Measurements from ENCODE around the gene HOXC11.
A peak's percentile ranks its signal among the peaks of the same experiment; 100 is the strongest.

HOXC11 gene

DNA sequence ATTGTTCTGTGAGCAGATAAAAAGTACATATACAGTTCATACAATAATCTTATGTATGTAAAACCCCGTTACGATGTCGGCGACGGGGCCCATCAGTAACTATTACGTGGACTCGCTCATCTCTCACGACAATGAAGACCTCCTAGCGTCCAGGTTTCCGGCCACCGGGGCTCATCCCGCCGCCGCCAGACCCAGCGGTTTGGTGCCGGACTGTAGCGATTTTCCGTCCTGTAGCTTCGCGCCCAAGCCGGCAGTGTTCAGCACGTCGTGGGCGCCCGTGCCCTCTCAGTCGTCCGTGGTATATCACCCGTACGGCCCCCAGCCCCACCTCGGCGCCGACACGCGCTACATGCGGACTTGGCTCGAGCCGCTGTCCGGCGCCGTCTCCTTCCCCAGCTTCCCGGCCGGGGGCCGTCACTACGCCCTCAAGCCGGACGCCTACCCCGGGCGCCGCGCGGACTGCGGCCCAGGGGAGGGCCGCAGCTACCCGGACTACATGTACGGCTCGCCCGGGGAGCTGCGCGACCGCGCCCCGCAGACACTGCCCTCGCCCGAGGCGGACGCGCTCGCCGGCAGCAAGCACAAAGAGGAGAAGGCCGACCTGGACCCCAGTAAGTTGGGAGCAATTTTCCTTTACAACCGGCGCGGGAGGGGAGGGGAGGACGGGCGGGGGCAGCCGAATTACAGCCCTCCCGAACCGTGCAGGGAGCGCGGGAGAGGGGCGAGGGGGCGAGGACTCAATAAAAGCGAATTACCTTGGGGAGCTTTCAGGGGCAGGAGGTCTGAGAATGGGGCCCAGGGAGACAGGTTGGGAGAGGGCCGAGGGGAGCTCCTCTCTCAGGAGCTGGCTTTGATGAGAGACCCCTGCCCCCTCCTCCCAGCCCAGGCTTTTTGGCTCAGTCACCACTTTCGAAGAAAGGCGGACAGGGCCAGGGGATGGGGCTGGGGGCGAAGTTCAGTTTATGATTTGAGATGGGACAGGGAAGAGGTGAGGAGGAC is 27.5 kb downstream of the HOXC11 start, which contains the start of gene HOXC9:
HOXC9 (plus strand) TSS at position 46 of the 999 bp plus-strand sequence; CDS start at position 74, 28 bp downstream.
- DNase-seq, result no peak

DNA sequence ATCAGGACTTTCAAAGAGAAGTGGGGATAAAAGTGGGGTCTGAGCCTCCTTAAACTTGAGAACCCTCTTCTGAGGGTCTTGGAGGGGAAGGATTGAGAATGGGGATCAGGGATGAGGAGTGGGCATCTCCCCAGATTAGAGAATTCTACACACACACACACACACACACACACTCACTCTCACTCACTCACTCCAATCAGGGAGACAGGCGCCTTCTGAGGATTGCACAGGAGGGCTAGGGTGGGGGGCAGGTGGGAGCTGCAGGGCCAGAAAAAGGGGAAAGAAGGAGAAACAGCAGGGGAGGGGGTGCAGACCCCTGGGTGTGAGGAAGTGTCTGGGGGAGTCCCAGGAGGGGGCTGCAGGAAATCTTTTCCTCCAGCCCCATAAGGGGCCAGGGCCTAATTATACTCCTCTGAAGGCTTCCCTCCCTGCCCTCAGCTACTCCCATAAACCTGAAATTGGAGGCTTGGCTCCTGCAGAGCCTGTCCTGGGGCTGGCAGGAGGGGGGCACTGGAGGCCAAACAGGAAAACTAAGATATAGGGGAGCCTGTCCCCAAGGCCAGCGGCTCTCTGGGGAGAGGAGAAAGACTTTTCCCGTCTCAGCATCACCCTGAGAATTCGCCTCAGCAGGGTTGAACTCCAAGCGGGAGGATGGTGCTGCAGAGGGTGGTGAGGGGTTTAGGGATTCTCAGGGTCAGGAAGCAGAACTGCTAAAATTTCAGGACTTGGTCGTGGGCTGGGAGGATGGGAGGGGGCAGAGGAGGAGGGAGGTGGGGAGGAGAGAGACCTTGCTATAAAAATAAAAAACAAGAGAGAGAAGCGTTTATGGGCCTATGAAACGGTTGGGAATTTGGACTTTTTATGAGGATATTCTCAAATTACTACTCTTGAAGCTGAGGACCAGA is 28.6 kb downstream of the HOXC11 start:
- DNase-seq, result no peak

DNA sequence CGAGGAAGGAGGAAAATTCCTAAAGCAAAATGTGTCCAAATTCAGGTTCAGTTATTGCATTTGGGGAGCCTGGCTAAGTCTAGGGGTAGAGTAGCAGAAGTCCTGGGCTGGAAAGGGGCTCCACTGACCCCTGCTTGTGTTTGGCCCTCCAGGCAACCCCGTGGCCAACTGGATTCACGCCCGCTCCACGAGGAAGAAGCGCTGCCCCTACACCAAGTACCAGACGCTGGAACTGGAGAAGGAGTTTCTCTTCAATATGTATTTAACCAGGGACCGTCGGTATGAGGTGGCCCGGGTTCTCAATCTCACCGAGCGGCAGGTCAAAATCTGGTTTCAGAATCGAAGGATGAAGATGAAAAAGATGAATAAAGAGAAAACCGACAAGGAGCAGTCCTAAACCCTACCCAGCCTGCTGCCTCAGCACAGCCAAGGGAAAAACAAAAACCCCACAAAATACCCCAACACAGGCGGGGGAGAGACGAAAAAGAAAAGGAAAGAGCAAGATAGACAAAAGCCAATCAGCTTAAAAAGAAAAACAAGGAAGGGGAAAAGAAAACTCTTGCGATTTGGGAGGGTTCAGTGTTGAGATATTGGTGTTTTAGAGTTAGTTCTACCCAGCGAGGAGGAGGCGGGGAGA is 29.5 kb downstream of the HOXC11 start:
- no peak for DNase-seq

DNA sequence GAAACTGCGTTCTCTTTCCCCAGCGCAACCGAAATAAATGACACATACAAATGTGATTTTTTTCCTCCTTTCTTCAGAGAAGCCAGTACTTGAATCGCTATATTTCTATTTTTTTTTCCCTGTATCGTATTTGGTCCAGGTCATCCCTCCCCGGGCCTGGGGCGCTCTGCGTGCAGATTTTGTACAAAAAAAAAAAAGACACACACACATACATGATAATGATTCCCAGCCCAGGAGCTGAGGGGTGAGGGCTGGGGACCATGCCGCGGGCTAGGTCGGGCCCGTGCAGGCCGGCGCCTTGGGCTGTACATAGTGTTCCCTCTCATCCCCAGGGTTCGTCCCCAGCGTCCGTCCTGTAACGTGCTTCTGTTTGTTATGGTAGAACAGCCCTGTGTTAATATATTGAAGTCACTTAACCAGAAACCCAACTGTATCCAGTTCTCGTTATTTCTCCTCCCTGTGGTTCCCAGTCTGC is 30.0 kb downstream of the HOXC11 start:
- no peak for DNase-seq

DNA sequence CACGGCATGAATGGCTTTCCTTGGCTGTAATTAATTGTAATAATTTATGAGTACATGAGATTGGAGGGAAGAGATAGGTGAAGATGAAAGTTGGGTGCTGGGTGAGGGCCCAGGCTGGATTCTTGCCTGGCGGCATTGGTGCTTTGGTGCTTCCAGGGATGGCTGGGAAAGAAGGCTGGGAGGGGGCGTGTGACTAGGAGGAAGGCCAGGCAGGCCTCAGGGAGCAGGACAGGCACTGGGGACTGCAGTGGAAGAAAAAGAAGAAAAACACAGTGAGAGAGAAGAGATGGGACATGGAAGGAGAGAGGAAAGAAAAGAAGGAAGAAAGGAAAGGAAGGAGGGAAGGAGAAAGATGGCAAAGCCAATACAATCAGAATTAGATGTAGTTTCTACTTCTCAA is 30.7 kb downstream of the HOXC11 start:
- no peak for DNase-seq

DNA sequence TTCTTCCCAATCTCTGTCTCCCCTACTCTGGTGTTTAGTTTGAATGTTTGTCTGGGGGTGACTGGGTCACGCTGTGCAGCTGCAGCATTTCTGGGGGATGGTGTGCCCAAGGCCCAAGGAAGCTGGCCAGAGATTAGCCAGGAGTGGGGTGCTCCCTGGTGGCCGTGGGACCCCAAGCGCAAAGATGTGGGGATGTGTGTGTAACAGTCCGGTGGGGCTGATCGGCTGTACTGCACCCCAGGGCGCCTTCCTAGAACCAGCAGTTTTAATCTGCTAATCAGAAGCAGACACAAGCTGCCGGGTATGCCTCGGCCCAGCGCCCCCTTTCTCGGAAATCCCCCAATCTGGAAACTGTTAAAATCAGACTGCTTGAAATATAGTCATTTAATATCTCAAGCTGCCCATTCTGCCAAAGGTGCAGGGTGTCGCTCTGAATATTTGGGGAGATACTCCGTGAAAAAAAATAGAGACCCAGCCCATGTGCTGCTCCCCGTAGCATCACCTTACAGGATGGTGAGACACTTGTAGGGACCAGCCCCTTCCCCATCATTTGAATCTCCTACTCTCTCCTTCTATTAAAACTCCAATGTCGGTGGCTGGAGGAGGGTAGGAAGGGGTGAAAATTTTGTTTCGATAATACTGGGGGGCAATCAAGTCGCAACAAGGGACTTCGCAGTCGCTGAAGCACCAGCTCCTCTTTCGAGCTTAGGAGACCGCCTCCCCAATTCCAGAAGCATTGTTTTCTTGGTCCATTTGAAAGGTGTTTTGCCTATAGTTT is 31.3 kb downstream of the HOXC11 start:
- DNase-seq, result no peak

DNA sequence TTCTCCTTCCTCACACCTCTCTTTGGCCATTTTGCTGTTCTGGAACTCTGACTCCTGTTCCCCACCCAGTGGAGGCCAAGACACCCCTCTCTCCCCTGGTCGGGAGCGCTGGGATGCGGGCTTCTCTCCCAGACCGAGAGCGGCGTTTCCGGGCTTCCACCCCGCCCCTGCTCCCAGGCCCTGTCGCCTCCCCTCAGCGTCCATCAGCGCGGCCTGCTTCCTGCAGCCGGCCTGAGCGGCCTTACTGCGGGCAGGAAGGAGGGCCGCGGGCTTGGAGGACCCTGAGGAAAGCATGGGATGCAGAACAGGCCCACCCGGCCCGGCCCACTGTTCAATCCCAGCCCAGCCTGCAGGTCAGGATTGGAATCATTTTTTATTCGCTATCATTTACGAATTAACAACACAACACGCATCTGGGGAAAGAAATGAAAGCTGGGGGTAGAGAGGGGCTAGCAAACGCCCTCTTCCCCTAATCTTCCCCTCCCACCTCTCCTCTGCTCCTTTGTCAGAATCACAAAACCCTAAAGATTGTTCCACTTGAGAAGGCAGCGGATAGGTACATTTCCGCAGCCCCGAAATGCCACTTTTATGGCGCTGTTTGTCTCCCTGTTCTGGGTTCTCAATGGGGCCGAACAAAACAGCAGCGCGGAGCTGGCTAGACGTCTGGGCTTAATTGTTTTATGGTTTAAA is 32.1 kb downstream of the HOXC11 start:
- DNase-seq, result no peak

DNA sequence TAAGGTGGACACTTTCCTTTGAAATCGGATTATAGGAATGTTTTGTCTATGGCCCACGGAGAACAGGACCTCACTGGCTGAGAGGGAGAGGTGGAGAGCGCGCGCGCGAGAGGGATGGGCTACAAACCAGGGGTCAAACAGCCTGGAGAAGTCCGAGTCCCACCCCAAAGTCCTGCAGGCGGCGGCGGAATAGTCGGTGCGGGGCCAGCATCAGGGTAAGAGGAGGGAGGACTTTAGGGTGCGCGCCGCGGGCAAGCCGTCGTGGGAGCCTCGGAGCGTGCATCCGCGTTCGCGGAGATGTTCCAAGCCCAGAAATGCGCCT is 32.6 kb downstream of the HOXC11 start:
- no peak for DNase-seq

DNA sequence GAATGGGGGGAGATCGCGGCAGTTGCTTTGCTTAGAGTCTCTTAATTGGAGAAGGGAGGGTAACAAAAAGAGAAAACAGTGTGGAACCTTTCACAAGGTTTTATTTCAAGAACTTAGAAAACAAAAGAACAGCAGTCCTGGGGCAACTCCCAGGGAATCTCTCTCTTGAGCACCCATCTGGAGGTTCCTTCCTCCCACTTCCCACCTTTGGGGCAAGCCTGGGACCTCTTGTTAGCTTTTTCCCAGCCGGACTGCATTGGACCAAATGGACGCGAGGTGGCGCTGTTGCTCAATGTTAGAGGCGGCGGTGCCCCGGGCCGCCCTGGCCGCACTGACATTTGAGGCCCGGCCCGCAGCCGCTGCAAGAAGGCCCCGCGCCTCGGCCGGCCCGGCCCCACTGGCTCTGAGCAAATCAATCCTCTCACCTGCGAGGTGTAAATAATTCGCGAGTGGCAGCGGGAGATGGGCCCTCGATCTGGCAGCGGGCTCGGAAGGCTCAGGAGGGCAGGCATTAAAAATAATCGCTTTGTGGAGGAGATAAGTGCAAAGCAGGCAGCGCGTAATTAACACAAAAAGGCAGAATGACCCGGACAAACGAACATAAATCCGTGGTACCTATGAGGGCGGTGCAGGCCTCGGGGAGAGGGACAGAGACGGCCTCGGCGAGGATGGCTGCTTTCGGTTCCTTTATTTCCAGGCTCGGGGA is 33.1 kb downstream of the HOXC11 start:
- DNase-seq, result peak; percentile 35

DNA sequence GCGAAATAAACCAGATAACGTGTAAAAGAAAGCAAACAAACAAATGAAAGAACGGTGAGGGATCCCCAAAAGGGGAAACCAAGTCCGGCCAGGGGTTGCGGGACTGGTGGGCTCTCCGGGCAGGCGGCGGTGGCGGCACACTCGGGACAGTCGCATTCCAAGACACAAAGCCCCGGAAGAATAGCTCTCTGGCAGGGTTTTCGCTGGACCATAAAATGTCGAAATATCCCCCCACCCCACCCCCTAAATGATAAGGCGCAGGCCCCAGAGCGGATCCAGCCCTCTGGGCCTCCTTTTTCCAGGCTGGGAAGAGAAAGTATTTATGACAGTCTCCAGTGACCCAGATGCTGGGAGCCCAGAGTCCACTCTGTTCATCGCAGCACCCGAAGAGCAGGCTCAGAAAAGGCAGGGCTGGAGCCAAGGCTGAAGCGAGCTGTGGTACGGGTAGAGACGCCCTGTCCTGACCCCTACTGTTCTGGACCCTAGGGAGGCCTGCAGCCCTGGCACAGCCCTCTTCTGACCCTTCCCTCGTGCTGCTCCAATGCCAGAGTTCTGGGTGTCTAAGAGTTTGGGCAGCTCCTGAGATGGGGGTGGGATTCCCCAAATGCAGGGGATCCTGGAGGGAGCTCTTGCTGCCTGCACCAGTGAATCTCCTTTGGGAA is 33.8 kb downstream of the HOXC11 start:
- DNase-seq, result no peak

DNA sequence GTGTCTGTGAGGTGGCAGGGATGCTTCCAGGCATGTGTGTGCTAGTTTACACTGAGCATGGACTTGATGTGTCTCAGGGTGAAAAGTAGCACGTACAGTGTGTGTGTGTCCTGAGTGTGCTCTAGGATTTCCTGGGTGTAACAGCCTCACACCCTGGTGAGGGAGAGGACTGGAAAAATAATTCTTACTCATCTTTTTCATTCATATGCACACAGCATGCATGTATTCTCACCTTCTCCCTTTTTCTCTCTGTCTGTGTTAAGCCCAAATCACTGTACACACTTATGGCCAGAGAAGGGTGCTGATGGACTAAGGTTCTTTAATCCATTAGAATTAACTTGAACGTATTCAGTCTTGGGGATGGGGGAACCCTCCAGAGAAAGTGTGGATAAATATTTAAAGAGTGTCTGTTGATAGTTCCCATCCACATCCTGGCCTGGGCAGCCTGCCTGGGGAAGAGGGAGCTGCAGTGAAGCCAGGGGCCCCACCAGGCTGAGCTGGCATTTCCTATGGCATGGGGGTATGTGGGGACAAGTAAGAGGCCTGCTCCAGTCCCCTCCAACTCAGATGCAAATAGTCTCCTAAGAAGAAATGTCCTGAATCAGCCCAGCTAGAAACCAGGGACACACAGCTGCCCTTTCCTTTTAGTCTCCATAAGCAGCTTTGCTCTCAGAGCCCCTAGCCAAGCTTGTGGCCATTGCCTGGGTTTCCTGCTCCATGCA is 34.8 kb downstream of the HOXC11 start:
- DNase-seq, result no peak

DNA sequence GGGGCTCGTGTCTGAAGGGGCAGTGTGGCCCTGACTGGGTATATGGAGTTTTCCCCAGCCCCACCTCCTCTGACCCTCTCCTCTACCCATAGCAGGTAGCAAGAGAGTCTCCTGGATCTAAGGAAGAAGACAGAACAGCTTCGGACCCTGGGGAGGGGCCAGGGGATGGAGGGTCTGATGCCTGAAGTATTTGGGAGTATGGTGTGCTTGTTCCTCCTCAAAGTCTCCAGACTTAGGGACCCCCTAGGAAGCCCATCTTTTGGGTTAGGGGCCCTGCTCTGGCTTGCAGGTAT is 35.3 kb downstream of the HOXC11 start:
- no peak for DNase-seq

DNA sequence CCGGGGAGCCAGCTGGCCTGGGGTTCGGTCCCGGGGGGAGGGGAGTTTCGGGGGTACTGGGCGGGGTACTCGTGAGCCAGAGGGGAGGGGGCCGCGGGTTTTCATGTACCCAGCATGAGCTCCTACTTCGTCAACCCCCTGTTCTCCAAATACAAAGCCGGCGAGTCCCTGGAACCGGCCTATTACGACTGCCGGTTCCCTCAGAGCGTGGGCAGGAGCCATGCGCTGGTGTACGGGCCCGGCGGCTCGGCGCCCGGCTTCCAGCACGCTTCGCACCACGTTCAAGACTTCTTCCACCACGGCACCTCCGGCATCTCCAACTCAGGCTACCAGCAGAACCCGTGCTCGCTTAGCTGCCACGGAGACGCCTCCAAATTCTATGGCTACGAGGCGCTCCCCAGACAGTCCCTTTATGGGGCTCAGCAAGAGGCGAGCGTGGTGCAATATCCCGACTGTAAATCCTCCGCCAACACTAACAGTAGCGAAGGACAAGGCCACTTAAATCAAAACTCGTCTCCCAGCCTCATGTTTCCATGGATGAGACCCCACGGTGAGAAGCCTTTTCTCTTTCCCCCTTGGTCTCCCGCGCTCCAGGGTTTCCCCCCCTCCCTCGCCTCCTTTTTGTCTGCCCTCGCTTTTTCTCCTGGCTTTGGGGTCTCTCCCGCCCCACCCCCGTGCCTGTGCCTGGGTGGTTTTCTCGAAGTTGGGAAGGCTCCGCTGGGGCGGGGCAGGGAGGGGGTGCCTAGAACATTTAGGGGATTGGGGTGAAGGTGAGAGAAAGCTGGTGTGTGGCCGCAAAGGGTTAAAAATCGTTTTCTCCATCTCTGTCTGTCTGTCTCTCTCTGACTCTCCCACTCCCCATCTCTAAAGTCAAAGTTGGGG is 36.5 kb downstream of the HOXC11 start:
- DNase-seq, result no peak

DNA sequence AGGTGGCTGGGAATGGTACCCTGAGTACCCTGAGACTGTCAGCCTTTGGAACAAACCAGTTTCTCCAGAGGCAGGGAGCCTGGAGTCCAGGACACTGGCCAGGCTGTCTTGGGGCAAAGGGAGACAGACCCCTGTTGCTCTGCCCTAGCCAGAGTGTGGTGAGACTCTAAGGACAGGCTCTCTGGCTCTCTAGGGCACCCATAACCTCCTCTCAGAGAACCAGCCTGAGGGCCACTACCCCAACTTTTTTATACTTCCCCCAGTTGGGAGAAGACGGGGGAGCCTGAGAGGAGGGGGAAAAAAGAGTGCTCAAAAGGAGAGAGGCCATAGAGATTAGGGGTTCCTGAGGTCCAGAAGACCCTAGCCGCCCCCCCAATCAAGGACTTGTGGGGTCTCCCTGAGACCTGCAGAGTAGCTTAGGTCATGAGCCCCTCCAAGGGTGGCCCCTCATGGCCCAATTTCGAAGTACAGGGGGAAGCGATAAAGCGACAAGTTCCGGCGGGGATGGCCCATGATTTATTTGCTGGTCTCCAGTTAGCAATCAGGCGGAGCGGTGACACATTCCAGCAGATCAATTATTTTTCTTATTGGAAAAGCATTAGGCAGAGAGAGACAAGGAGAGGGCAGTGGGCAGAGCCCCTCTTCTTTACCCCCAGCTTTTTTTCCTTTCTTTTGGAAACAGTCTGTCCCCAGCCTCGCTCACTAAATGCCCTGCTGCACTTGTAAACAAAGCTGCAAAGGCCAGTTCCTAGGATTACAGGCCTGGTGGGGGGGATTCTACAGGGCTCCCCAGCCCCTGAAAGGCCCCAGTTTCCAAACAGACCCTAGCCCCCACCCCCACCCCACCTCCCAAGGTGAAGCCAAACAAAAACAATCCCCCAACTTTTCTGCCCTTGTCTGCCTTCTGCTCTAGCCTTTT is 37.4 kb downstream of the HOXC11 start:
- DNase-seq, result no peak

DNA sequence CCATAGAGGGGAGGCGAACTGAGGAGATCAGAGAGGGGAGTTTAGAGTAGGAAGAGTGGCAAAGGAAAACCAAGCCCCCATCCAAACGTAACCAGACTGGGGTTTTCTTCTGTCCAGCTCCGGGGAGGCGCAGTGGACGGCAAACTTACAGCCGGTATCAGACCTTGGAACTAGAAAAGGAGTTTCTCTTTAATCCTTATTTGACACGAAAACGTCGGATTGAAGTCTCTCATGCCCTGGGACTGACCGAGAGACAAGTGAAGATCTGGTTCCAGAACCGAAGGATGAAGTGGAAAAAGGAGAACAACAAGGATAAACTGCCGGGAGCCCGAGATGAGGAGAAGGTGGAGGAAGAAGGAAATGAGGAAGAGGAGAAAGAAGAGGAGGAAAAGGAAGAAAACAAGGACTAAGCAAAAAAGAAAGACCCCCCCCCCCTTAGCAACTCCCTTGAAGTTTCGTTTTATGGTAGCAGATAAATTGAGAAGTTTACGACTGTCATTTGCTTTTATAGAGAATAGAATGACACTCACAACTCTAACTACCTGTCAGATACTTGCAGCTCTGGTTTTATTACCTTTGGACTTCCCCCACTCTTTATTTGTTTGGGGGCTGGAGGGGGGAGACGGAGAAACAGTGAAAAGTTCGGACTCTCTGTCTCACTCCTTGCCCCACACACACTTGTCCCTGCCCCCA is 38.2 kb downstream of the HOXC11 start:
- no peak for DNase-seq

DNA sequence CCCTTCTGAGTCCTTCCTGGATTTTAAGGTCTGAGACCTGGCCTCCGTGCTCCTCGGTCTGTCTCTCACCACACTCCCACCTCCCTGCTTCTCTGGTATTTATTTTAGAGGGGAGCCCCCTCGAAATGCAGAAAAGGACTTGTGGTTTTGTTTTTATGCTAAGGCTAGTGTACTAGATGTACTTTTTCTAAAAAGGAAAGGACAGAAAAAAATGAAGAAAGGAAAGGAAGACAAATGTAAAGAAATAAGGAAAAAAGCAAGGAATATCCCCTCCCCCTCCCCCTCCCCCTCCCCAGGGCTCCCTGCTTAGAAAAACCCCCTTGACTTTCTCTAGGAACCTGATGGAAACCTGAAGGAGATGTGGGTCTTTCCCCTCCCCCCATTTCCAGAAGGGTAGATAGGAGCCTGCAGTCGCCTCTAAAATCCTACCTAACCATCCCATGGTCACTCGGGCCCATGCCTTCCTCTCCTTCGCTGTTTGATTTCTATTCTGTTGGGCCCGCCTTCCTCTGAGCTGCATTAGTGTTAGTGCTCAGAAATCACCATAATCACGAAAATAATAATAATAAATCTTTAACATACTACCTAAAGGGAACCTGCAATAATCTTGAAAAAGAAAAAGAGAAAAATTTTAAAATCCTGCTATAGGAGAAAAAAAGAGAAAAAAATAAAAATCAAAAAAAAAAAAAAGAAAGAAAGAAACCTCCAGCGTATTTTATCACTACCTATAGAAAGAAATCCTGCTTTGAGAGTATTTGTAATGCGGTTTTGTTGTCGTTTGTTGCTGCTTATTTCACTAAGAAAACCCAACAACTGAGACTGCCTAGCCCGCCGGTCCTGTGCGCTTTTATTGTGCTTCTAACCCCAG is 39.0 kb downstream of the HOXC11 start:
- DNase-seq, result no peak

Data from NCI-H2227 treated with DMSO at 0.1 percent for 48 hours (cell line).